Fibroblast of mammary gland (primary cell): Measurements from ENCODE around the gene PPP2R5E.

Experiments
- DNase-seq: peaks from one replicate; pipeline ENCODE4 v3.0.0-alpha.2; 2010; ENCODE audit warnings: low read depth
- H3K4me3 ChIP-seq: 2 replicates; pipeline ENCODE4 v1.5.1; 2011; ENCODE audit warnings: low read depth, mild to moderate bottlenecking, low read length, moderate library complexity; ENCODE audit not compliant: control insufficient read depth
- CTCF ChIP-seq: conservative IDR thresholded peaks from 2 replicates; pipeline ENCODE4 v1.5.1; 2011; ENCODE audit warnings: low read depth, low read length, inconsistent platforms; ENCODE audit not compliant: control insufficient read depth, insufficient read depth

PPP2R5E gene

DNA sequence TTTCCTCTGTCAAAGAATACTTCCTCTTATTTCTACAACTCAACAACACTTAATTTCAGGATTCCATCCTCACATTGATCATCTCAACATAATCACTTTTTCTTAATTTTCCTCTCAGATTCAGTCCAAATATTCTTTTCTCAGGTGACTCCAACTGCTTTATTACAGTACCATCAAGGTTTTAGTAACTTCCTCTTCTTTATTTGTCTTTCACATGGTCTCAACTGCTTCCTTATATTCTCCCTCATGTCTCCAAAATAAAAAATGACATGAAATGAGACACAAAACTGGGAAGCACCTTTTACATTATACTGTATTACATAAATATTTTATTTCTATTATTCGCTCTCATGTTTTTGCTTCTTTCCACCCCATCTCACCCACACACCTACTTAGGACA lies 55.5 kb downstream of the PPP2R5E start:
- TF ChIP-seq CTCF: no peak
- H3K4me3 ChIP-seq: no peak overlapping the region
- DNase-seq: no peak

DNA sequence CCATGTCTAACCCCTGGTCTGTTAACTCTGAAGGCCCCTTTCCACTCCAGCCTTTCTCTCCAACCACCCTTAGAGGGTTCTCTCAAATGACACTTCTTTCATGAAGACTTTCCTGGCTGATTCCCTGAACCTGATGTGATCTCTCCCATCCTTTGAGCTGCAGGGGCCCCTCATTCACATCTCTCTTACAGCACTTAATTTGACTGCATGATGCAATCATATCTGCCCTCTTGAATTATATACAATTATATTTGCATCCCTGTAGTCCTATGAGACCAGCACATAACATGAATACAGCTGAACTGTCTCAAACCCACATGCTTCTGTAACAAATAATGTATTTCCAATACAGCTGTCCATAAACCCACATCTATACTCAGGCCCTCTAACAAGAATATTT lies 56.4 kb downstream of the PPP2R5E start:
- no peak for DNase-seq
- TF ChIP-seq CTCF: no peak
- no peak overlapping the region for H3K4me3 ChIP-seq

GRCh38 chr14:63483315-63483714 lies 59.9 kb downstream of the PPP2R5E start:
- DNase-seq: no peak
- H3K4me3 ChIP-seq: no peak overlapping the region
- no peak for TF ChIP-seq CTCF

DNA sequence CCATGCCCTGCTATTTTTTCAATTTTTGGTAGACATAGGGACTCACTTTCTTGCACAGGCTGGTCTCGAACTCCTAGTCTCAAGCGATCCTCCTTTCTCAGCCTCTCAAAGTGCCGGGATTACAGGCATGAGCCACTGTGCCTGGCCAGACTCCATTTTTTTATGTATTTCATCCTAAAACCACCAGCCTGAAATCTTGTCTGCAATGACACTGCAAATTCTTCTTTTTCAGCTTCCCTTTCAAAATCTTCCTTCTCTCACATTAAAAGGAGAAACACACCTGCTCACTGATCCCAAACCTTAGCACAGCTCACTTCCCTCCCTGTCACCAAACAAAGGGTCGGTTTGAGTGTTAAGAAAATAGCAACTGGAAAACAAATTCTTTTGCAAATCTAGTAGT lies 62.6 kb downstream of the PPP2R5E start:
- no peak overlapping the region for H3K4me3 ChIP-seq
- DNase-seq: no peak
- no peak for TF ChIP-seq CTCF

DNA sequence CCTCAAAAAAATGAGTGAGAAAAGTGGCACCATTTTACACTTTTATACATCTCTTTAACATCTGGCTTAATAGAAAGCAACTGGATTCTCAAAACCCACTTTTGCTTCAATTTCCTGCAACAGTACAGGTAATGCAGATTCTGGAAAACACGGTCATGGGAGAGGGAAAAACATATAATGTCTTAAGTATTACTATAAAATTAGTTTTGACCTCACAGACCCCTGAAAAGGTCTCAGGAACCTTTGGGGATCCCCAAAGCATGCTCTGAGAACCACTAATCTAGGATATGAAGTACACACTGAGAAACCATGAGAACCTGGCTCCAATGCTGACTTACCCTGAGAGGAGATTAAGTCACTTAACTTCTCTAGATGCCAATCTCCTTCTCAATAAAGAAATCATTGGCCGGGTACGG lies 64.7 kb downstream of the PPP2R5E start:
- no peak for DNase-seq
- no peak for TF ChIP-seq CTCF
- no peak overlapping the region for H3K4me3 ChIP-seq

GRCh38 chr14:63478010-63478409 lies 65.2 kb downstream of the PPP2R5E start:
- DNase-seq: no peak
- TF ChIP-seq CTCF: no peak
- H3K4me3 ChIP-seq: no peak overlapping the region

DNA sequence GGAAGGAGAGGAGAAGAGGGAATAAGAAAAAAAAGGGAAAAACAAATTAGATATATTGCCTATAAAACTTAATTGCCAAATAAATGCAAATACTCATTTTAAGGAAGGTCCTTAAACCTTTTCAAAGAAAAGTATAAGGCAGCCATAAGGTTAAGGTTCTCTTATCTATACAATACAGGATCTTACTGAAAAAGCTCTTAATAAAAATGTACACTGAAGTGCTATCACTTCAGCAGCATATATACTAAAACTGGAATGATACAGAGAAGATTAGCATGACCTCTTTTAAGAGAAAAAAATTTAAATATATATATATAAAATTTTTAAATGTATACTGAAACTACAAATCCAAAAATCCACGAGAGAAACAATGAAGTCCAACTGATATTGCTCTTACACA lies 65.6 kb downstream of the PPP2R5E start:
- DNase-seq: no peak
- no peak overlapping the region for H3K4me3 ChIP-seq
- no peak for TF ChIP-seq CTCF
